Nephron (organoid): Measurements from ENCODE around the gene MYO3B.

ENCODE experiments used
- H3K27ac Mint-ChIP-seq, 3 experiments: 2 replicates each; pipeline ENCODE4 v1.8.0; 2020; ENCODE audit warnings: mixed read lengths in 3 of 3, mild to moderate bottlenecking in 2 of 3, moderate library complexity in 1 of 3
- H3K27me3 Mint-ChIP-seq: 2 replicates; pipeline ENCODE4 v1.8.0; 2021; ENCODE audit warnings: low read depth, mild to moderate bottlenecking, moderate library complexity, mixed read lengths
- H3K36me3 Mint-ChIP-seq: 2 replicates; pipeline ENCODE4 v1.8.0; 2020; ENCODE audit warnings: low read depth, mixed read lengths
- H3K4me1 Mint-ChIP-seq: 2 replicates; pipeline ENCODE4 v1.8.0; 2020; ENCODE audit warnings: mixed read lengths
- H3K4me3 Mint-ChIP-seq, 3 experiments: 2 replicates each; pipeline ENCODE4 v1.8.0; 2020; ENCODE audit warnings: mild to moderate bottlenecking in 3 of 3, mixed read lengths in 3 of 3, moderate library complexity in 2 of 3
- H3K9me3 Mint-ChIP-seq: 2 replicates; pipeline ENCODE4 v1.8.0; 2020; ENCODE audit warnings: mixed read lengths
- TF ChIP-seq, protein P1 (sequence below), 3 experiments: fragments of 200-600 bp; sonication (generic); IDR thresholded peaks; one replicate each; pipeline ENCODE4 v1.5.0; 2021; ENCODE audit warnings: antibody characterized with exemption in 3 of 3; ENCODE audit not compliant: unreplicated experiment in 3 of 3

The MYO3B gene

DNA sequence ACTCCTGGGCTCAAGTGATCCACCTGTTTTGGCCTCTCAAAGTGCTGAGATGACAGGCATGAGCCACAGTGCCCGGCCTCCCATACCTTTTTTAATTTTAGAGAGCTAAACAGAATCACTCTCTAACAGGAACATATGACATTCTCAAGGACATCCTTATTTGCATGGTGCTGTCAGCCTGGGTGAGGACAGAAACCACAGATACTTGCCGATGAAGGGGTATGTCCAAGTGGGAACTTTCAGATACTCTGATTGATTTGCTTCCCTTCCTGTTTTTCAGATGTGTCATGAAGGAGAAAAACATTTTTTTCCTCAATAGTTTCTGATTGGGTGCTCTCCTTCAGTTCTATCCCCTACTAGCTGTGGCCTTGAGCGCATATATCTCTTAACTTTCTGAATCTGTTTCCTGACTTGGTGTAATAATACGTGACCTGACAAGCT, 49.6 kb downstream of the MYO3B start:
- Mint-ChIP-seq H3K4me1 (peaks cover under 1% of the 10 kb centered on the region), H3K27ac (no peak overlapping the region), H3K27me3 (peaks cover 9% of the 10 kb centered on the region), H3K36me3 (no peaks in the 10 kb centered on the region), H3K9me3 (no peaks in the 10 kb centered on the region), H3K4me3 (no peak overlapping the region)
- TF ChIP-seq, protein P1, sequence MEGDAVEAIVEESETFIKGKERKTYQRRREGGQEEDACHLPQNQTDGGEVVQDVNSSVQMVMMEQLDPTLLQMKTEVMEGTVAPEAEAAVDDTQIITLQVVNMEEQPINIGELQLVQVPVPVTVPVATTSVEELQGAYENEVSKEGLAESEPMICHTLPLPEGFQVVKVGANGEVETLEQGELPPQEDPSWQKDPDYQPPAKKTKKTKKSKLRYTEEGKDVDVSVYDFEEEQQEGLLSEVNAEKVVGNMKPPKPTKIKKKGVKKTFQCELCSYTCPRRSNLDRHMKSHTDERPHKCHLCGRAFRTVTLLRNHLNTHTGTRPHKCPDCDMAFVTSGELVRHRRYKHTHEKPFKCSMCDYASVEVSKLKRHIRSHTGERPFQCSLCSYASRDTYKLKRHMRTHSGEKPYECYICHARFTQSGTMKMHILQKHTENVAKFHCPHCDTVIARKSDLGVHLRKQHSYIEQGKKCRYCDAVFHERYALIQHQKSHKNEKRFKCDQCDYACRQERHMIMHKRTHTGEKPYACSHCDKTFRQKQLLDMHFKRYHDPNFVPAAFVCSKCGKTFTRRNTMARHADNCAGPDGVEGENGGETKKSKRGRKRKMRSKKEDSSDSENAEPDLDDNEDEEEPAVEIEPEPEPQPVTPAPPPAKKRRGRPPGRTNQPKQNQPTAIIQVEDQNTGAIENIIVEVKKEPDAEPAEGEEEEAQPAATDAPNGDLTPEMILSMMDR (IDR thresholded peaks at IDR 0.05; ENCODE audit: unreplicated experiment in 3 of 3): no peak

GRCh38 chr2:170227951-170228350, 50.0 kb downstream of the MYO3B start:
- Mint-ChIP-seq H3K4me3 (no peak overlapping the region), H3K4me1 (no peaks in the 10 kb centered on the region), H3K27me3 (peaks cover 9% of the 10 kb centered on the region), H3K27ac (no peak overlapping the region), H3K9me3 (no peaks in the 10 kb centered on the region), H3K36me3 (no peaks in the 10 kb centered on the region)
- TF ChIP-seq, protein P1 (IDR thresholded peaks at IDR 0.05; ENCODE audit: unreplicated experiment in 3 of 3): no peak

DNA sequence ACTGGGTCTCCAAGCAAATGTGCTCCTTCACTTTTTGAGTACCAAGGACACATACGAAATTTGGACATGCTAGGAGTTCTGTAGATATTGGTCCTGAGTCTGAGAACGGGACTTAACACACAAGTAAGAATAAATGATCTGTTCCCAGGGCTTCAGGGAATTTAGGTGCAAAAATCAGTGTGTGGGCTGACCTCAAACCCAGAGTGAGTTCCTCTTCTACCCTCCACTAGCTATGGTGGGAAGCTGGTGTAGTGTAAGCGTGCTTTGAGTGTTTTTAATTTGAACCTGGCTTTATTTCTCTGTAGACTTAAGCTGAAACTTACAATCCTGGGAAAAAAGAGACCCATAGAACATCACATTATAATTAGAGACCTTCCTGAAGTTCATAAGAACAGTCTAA, 50.5 kb downstream of the MYO3B start:
- H3K36me3 Mint-ChIP-seq: no peaks in the 10 kb centered on the region
- peaks cover 9% of the 10 kb centered on the region for H3K27me3 Mint-ChIP-seq
- TF ChIP-seq, protein P1 (IDR thresholded peaks at IDR 0.05; ENCODE audit: unreplicated experiment in 3 of 3): no peak
- no peaks in the 10 kb centered on the region for H3K4me1 Mint-ChIP-seq
- H3K4me3 Mint-ChIP-seq: no peak overlapping the region
- H3K9me3 Mint-ChIP-seq: no peaks in the 10 kb centered on the region
- no peak overlapping the region for H3K27ac Mint-ChIP-seq

- H3K4me1 Mint-ChIP-seq: no peaks in the 10 kb centered on the region
- no peak overlapping the region for H3K4me3 Mint-ChIP-seq
These were observed 51.2 kb downstream of the MYO3B start for GRCh38 chr2:170229125-170229524.

DNA sequence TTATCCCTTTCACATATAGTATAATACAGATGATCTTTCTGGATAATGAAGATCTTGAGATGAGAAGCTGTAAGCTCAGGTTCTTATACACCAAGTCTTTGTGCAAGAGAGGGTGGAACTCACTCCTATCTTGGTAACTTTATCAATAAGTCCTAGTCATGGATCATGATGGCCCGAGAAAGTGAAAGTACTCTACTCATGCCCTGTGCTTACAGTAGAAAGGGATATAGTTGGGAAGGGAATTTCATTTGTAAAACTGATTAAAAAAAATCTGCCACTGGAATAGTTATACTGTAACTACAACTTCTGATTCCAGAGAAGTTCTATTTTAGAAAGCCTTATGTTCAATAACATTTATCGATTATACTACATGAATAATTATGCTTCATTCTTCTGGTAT, 51.8 kb downstream of the MYO3B start:
- no peaks in the 10 kb centered on the region for H3K9me3 Mint-ChIP-seq
- peaks cover 9% of the 10 kb centered on the region for H3K27me3 Mint-ChIP-seq
- TF ChIP-seq, protein P1 (IDR thresholded peaks at IDR 0.05; ENCODE audit: unreplicated experiment in 3 of 3): no peak
- no peaks in the 10 kb centered on the region for H3K4me1 Mint-ChIP-seq
- H3K36me3 Mint-ChIP-seq: no peaks in the 10 kb centered on the region
- H3K4me3 Mint-ChIP-seq: no peak overlapping the region
- no peak overlapping the region for H3K27ac Mint-ChIP-seq

More at GRCh38 chr2:170229125-170229524, 51.2 kb downstream of the MYO3B start:
- Mint-ChIP-seq H3K27ac (no peak overlapping the region), H3K27me3 (peaks cover 9% of the 10 kb centered on the region), H3K9me3 (no peaks in the 10 kb centered on the region), H3K36me3 (no peaks in the 10 kb centered on the region)
- TF ChIP-seq, protein P1 (IDR thresholded peaks at IDR 0.05; ENCODE audit: unreplicated experiment in 3 of 3): no peak

- Mint-ChIP-seq H3K36me3 (no peaks in the 10 kb centered on the region), H3K9me3 (no peaks in the 10 kb centered on the region), H3K27me3 (peaks cover 20% of the 10 kb centered on the region), H3K4me3 (no peak overlapping the region), H3K4me1 (peaks cover 5% of the 10 kb centered on the region), H3K27ac (no peak overlapping the region)
- TF ChIP-seq, protein P1 (IDR thresholded peaks at IDR 0.05; ENCODE audit: unreplicated experiment in 3 of 3): peak; percentile 52 to 65 (median 52)
These were observed 58.1 kb downstream of the MYO3B start for GRCh38 chr2:170235860-170236679.
